Astrocyte of the cerebellum (primary cell): ENCODE results near the gene LAMA2.

Experiments
- DNase-seq: peaks from one replicate; pipeline ENCODE4 v3.0.0-alpha.2; 2011; ENCODE audit warnings: low read depth
- H3K4me3 ChIP-seq: 2 replicates; pipeline ENCODE4 v1.5.1; 2011; ENCODE audit warnings: mild to moderate bottlenecking, low read depth, low read length, moderate library complexity
- CTCF ChIP-seq: IDR thresholded peaks from 2 replicates; pipeline ENCODE4 v1.5.1; 2012; ENCODE audit warnings: low read length, low read depth, moderate library complexity, mild to moderate bottlenecking; ENCODE audit errors: missing control alignments
- in situ Hi-C: cut with HindIII; loops from 2 replicates; pipeline ENCODE4 v1.10.0; 2017; ENCODE audit warnings: low sequenced_read_pairs

The LAMA2 gene

GRCh38 chr6:129494586-129494985 is 611.6 kb downstream of the LAMA2 start:
- in situ Hi-C loops: no loop called here
- no peak overlapping the region for H3K4me3 ChIP-seq
- no peak for TF ChIP-seq CTCF
- no peak for DNase-seq

DNA sequence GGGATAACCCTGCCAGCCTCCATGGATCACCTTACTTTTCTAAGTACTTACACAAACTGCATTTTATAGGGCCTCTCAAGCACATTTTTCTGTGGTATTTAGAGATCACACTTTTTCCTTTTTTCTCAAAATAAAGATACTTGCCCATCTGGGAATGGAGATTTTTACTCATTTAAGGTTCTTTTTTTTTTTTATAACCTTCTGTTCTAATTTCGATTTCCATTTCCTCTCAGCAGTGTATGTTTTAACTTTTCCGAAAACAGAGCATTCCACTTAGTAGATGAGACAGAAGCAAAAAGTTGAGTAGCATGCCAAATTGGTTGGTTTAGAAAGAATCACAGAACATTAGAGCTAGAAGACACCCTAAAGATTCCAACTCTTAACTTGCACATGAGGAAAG is 612.7 kb downstream of the LAMA2 start:
- TF ChIP-seq CTCF: no peak
- in situ Hi-C loops: no loop called here
- no peak for DNase-seq

DNA sequence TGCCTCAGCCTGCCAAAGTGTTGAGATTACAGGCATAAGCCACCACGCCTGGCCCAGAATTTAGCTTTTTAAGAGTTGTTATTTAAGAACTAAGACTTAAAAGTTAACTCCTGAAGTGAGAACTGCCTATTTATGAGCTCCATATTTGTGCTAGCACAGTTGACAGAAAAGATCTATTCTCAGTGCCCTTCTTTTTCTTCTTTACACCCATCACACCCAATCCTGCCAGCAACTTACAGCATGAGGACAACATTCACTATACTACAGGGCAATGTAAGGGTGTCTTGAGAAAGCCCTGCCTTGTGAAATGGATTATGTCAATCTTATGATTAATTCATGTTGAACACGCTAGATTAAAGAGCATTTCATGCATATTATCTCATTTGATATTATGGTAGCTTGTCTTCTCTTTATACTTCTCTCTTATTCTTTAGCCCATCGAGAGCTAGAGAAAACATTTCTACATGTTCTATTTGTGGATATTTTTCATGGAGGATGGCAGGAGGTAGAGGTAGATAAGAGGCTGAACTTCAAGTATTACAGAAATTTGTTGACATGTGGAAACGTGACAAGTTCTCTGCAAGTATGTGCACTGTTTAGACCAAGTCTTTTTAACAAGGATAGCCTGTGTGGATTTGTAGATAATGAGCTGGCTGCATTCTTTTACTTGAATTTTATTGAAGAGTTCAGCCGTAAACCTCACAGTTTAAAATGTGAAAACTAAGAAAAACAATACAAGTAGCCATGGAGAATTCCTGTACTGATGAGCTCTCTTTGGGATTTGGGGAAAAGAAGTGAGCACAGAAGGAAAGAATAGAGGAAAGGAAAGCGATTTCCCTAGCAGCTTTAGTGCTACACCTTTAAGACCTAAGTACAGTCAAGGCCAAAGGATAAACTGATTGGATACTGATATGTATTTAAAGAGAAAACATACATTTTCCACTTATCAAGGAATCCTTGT is 614.8 kb downstream of the LAMA2 start:
- in situ Hi-C loops: no loop called here
- TF ChIP-seq CTCF: no peak
- no peak for DNase-seq
- H3K4me3 ChIP-seq: no peak overlapping the region

More for the DNA sequence above, 612.7 kb downstream of the LAMA2 start:
- H3K4me3 ChIP-seq: no peak overlapping the region

DNA sequence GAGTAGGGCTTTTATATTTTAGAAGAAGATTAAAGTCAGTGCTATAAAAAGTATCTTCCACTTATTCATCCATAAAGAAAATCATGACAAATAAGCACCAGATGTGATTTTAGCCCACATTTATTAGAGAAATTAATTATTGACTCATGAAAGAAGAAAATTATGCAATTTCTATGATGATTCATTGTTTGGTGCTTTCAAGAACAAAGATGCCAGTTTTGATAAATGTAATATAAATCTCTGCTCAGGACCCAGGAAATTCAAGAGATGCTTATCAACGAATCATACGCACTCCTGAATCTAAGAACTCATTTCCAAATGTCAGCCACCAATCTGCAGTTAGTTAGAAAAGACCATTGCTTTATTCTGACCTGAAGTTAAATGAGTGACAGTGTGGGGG is 615.6 kb downstream of the LAMA2 start:
- no peak overlapping the region for H3K4me3 ChIP-seq
- TF ChIP-seq CTCF: no peak
- in situ Hi-C loops: no loop called here
- no peak for DNase-seq

GRCh38 chr6:129498950-129499842 is 616.3 kb downstream of the LAMA2 start:
- no peak overlapping the region for H3K4me3 ChIP-seq
- TF ChIP-seq CTCF: peak; percentile 33
- in situ Hi-C loops: no loop called here
- DNase-seq: peak; percentile 49

GRCh38 chr6:129499843-129500219 is 616.9 kb downstream of the LAMA2 start:
- DNase-seq: no peak
- in situ Hi-C loops: no loop called here
- no peak overlapping the region for H3K4me3 ChIP-seq
- TF ChIP-seq CTCF: no peak
